GM18873 (cell line): ENCODE results near the gene SOX15.

Experiments
- ATAC-seq: cut with Tn5 transposase; IDR thresholded peaks from one replicate; pipeline ENCODE4 v1.9.1; 2021; ENCODE audit warnings: mild to moderate bottlenecking, moderate library complexity, moderate number of reproducible peaks; ENCODE audit not compliant: unreplicated experiment, low FRiP score

SOX15 gene

DNA sequence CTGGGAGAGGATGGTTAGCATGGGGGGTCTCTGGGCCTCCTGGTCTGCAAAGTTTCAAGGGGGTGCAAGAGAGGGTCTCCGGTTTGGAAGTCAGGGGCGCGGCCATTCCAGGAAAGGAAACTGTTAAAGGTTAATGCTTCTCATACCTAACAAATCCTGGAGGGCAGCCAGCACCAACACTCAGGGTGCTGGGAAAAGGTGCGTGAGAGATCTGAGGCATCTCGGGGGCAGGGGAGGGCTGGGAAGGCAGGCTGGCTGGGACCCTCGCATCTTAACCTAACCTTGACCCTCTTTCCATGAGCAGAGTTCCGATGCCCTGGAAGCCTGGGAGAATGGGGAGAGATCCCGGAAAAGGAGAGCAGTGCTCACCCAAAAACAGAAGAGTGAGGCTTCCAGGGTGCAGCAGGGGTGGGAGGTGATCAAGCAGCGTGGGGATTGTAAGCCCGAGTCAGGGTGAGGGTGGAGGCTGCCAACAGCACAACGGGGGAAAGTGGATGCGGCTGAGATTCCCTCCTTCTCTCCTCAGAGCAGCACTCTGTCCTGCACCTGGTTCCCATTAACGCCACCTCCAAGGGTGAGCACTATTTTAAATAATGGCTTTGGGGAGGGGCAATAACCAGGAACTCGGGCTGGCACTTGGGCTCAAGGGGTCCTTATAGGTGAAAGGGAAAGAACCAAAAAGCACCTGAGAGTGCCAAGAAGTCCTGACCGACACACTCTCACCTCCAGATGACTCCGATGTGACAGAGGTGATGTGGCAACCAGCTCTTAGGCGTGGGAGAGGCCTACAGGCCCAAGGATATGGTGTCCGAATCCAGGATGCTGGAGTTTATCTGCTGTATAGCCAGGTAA is 30.3 kb downstream of the SOX15 start:
- ATAC-seq: no peak

- ATAC-seq: no peak
Measured at GRCh38 chr17:7558544-7559319, 31.2 kb downstream of the SOX15 start, which contains the start of gene TNFSF13. TSS of gene TNFSF13 (plus strand) at chr17:7558750. CDS start at chr17:7559040, 290 bp downstream.

GRCh38 chr17:7557775-7558543 is 31.9 kb downstream of the SOX15 start:
- ATAC-seq: no peak

DNA sequence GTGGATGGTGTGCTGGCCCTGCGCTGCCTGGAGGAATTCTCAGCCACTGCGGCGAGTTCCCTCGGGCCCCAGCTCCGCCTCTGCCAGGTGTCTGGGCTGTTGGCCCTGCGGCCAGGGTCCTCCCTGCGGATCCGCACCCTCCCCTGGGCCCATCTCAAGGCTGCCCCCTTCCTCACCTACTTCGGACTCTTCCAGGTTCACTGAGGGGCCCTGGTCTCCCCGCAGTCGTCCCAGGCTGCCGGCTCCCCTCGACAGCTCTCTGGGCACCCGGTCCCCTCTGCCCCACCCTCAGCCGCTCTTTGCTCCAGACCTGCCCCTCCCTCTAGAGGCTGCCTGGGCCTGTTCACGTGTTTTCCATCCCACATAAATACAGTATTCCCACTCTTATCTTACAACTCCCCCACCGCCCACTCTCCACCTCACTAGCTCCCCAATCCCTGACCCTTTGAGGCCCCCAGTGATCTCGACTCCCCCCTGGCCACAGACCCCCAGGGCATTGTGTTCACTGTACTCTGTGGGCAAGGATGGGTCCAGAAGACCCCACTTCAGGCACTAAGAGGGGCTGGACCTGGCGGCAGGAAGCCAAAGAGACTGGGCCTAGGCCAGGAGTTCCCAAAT is 32.6 kb downstream of the SOX15 start:
- no peak for ATAC-seq

DNA sequence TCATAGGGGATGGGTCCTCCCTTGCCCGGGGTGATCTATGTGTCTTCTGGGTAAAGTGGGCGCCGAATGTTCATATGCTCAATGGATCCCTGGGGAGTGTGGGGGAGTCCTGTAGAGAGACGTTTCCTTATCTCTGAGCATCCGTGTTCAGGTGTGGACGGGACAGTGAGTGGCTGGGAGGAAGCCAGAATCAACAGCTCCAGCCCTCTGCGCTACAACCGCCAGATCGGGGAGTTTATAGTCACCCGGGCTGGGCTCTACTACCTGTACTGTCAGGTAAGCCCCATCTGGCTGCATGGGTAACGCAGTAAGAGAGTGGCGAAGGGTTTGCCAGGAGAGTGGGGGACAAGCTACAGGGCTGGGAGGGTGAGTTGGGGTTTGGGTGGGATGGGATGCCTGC is 33.3 kb downstream of the SOX15 start:
- ATAC-seq: no peak

DNA sequence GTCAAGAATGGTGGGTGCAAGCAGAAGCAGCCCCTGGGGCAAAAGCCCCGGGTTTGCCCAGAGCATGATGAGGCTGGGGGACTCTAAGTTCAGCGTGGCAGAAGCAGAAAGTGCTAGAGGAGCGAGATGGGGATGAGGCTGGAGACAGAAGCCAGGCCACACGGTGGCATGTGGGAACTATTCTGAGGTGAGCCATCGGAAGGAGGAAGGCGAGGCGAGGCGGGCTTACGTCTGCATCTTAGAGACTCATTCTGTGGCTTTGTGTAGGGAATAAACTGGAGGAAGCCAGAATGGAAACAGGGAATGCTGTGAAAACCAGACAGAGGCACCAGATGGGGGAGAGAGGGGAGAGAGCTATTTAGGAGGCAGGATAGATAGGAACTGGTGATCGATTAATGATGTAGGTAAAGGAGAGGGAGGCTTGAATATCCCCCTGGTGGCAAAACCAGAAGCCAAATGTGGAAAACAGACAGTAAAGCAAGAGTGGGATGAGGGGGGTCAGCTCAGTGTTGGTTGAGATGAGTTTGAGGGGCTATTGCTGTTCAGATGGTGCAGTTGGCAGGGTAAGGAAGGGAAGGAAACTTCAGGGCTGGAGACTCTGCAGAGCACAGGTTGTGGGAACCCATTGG is 34.5 kb downstream of the SOX15 start:
- ATAC-seq: no peak

DNA sequence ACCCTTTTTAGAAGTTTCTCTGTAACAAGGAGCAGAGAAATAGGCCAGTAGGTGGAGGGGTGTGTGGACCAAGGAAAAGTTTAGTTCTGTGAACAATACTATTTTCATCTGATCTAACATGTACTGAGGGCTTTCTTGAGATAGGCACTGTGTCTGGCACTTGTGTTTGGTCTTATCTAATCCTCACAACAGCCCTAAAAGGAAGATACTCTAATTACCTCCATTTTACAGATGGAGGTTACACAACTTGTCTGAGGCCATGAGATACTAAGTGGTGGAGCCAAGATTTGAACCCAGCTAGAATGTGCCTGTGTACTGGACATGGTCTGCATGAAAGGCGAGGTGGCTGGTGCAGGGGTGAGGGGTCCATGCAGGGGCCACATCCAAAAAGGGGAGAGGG is 36.5 kb downstream of the SOX15 start:
- ATAC-seq: no peak

GRCh38 chr17:7552621-7553051 is 37.3 kb downstream of the SOX15 start:
- peak; percentile 57 for ATAC-seq

GRCh38 chr17:7551396-7551795 is 38.5 kb downstream of the SOX15 start:
- no peak for ATAC-seq

DNA sequence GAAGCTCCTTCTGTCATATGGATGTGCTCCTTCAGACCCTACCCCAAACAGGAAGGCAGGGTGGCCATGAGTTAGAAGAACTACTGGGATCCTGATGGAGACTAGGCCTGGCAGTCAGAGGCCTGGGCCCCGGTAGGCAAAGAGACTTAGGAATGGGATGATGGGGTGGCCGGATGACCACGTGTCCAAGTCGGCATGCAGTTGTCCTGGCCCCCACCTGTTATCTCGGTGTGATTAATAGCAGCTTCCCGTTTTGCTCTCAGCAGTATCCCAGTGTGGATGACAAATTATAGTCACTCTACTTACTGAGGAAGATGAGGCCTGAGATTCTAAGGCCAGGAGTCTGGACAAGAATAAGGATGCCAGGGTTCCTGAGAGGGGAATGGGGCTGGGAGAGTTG is 39.5 kb downstream of the SOX15 start:
- ATAC-seq: no peak

GRCh38 chr17:7549401-7550055 is 40.4 kb downstream of the SOX15 start:
- no peak for ATAC-seq

GRCh38 chr17:7548585-7549400 is 41.1 kb downstream of the SOX15 start, which contains the start of gene TNFSF12:
TSS of gene TNFSF12 (plus strand) at chr17:7549058. CDS start at chr17:7549154, 96 bp downstream.
- no peak for ATAC-seq

- no peak for ATAC-seq
Measured at GRCh38 chr17:7544911-7545310, 45.0 kb downstream of the SOX15 start.

GRCh38 chr17:7541074-7541621 is 48.7 kb downstream of the SOX15 start:
- no peak for ATAC-seq

GRCh38 chr17:7538891-7539545 is 50.9 kb downstream of the SOX15 start:
- ATAC-seq: no peak
